ENCODE data around the gene RAB29. TPM values are rescaled to one million over a fixed set of nuclear protein-coding genes. Genes with fewer than 3 reads are reported as not detected.

The RAB29 gene
- total RNA-seq, 1 experiment from 2014 or later, result 15.1 TPM

DNA sequence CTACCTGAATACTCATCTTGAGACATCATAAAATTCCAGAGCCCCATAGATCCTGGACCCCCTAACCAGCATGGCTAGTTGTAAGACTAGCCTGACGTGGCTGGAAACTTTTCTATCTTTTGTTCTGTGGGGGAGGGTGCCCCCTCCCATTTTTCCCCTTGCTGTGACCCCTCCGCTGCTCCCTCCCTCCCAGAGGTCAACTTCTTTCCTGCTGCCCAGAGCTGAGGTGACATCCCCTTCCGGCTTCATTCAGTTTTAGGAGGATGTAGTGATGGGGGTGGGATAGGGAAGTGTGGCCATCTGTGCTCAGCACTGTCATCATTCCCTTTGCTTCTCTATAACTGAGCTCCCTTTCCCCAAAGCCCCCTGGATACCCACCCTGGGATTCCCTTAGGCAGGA lies 42.1 kb upstream of the RAB29 start:
- ATAC-seq (no peak), DNase-seq (ENCODE audit: low read depth, low spot score) (no peak)
- POLR2A ChIA-PET, result interaction anchor here (0.6 kb wide), 1 partner anchor 68 kb away, joined by 3 read pairs; no protein-coding TSS in a partner anchor
- TF ChIP-seq, protein P1, sequence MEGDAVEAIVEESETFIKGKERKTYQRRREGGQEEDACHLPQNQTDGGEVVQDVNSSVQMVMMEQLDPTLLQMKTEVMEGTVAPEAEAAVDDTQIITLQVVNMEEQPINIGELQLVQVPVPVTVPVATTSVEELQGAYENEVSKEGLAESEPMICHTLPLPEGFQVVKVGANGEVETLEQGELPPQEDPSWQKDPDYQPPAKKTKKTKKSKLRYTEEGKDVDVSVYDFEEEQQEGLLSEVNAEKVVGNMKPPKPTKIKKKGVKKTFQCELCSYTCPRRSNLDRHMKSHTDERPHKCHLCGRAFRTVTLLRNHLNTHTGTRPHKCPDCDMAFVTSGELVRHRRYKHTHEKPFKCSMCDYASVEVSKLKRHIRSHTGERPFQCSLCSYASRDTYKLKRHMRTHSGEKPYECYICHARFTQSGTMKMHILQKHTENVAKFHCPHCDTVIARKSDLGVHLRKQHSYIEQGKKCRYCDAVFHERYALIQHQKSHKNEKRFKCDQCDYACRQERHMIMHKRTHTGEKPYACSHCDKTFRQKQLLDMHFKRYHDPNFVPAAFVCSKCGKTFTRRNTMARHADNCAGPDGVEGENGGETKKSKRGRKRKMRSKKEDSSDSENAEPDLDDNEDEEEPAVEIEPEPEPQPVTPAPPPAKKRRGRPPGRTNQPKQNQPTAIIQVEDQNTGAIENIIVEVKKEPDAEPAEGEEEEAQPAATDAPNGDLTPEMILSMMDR (IDR thresholded peaks at IDR 0.05), result no peak
- TF ChIP-seq SIN3A (IDR thresholded peaks at IDR 0.05; ENCODE audit: borderline replicate concordance, insufficient read depth, low read depth, low read length) (no peak), POLR2AphosphoS5 (IDR thresholded peaks at IDR 0.05; ENCODE audit: low read depth, low read length) (no peak), TCF7L2 (IDR thresholded peaks at IDR 0.05; ENCODE audit: low read depth, low read length) (no peak)
- TF ChIP-seq, protein P2, sequence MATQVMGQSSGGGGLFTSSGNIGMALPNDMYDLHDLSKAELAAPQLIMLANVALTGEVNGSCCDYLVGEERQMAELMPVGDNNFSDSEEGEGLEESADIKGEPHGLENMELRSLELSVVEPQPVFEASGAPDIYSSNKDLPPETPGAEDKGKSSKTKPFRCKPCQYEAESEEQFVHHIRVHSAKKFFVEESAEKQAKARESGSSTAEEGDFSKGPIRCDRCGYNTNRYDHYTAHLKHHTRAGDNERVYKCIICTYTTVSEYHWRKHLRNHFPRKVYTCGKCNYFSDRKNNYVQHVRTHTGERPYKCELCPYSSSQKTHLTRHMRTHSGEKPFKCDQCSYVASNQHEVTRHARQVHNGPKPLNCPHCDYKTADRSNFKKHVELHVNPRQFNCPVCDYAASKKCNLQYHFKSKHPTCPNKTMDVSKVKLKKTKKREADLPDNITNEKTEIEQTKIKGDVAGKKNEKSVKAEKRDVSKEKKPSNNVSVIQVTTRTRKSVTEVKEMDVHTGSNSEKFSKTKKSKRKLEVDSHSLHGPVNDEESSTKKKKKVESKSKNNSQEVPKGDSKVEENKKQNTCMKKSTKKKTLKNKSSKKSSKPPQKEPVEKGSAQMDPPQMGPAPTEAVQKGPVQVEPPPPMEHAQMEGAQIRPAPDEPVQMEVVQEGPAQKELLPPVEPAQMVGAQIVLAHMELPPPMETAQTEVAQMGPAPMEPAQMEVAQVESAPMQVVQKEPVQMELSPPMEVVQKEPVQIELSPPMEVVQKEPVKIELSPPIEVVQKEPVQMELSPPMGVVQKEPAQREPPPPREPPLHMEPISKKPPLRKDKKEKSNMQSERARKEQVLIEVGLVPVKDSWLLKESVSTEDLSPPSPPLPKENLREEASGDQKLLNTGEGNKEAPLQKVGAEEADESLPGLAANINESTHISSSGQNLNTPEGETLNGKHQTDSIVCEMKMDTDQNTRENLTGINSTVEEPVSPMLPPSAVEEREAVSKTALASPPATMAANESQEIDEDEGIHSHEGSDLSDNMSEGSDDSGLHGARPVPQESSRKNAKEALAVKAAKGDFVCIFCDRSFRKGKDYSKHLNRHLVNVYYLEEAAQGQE (IDR thresholded peaks at IDR 0.05; ENCODE audit: insufficient read depth in 1 of 2, low read depth in 2 of 2, low read length in 1 of 2), result no peak
- intact Hi-C loops (cut with micrococcal nuclease; ENCODE audit: unreplicated experiment) (no loop called here), in situ Hi-C loops (cut with HindIII; ENCODE audit: low pct_unique_long_range_greater_than_20kb, low sequenced_read_pairs) (no loop called here)
- H3K27ac ChIP-seq (ENCODE audit: low read length), result no peak overlapping the region
- no peaks in the 10 kb centered on the region for H3K27me3 ChIP-seq (ENCODE audit: control insufficient read depth, insufficient read depth, low read length)
- CTCF ChIA-PET, result interaction anchor here (0.8 kb wide), 1 partner anchor 160 kb away, joined by 3 read pairs; no protein-coding TSS in a partner anchor
- H3K4me1 ChIP-seq (ENCODE audit: control insufficient read depth, insufficient read depth, low read length), result peaks cover 6% of the 10 kb centered on the region
- no peaks in the 10 kb centered on the region for H3K36me3 ChIP-seq (ENCODE audit: control insufficient read depth, insufficient read depth, low read length)
- H3K4me3 ChIP-seq (ENCODE audit: low read depth in 2 of 2, low read length in 2 of 2), result no peak overlapping the region
- BruUV-seq (replicated peaks), result no TSS peak
- H3K9me3 ChIP-seq (ENCODE audit: control insufficient read depth, insufficient read depth, low read depth, low read length), result no peaks in the 10 kb centered on the region

DNA sequence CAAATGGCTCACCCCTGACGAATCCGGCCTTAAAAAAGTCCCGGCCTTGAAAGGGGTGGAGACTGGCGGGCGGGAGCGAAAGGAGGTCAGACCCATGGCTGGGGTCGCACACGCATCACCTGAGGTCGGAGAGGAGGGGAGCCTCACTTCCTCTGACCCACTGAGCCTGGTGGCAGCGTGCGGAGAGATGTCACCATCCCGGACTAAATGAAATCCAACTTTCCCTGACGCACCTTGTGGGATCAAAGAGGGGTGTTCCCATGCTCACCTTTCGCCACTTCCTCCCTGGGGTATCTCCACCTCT lies 38.4 kb upstream of the RAB29 start:
- H3K27me3 ChIP-seq (ENCODE audit: control insufficient read depth, insufficient read depth, low read length), result no peaks in the 10 kb centered on the region
- ChIA-PET POLR2A (no interaction called here), CTCF (no interaction called here)
- intact Hi-C loops (cut with micrococcal nuclease; ENCODE audit: unreplicated experiment), result no loop called here
- DNase-seq (ENCODE audit: low read depth, low spot score) (no peak), ATAC-seq (peak; percentile 77)
- peaks cover 15% of the 10 kb centered on the region for H3K4me1 ChIP-seq (ENCODE audit: control insufficient read depth, insufficient read depth, low read length)
- no TSS peak for BruUV-seq (replicated peaks)
- no peaks in the 10 kb centered on the region for H3K9me3 ChIP-seq (ENCODE audit: control insufficient read depth, insufficient read depth, low read depth, low read length)
- peak overlapping the region; percentile 87 for H3K27ac ChIP-seq (ENCODE audit: low read length)
- in situ Hi-C loops (cut with HindIII; ENCODE audit: low pct_unique_long_range_greater_than_20kb, low sequenced_read_pairs), result no loop called here
- H3K4me3 ChIP-seq (ENCODE audit: low read depth in 2 of 2, low read length in 2 of 2), result peak overlapping the region; percentile 84 to 86
- no peaks in the 10 kb centered on the region; the same call in 1 of the 2 replicates for H3K36me3 ChIP-seq (ENCODE audit: control insufficient read depth, insufficient read depth, low read length)
- peak; percentile 43; the same call in 1 of the 2 replicates for TF ChIP-seq TCF7L2 (IDR thresholded peaks at IDR 0.05; ENCODE audit: low read depth, low read length)
- no peak for TF ChIP-seq POLR2AphosphoS5 (IDR thresholded peaks at IDR 0.05; ENCODE audit: low read depth, low read length)
- TF ChIP-seq, protein P1 (IDR thresholded peaks at IDR 0.05), result no peak
